GM19328 (cell line): ENCODE measurements around the gene VWF.

Experiments
- ATAC-seq: cut with Tn5 transposase; IDR thresholded peaks from one replicate; pipeline ENCODE4 v1.9.1; 2021; ENCODE audit warnings: mild to moderate bottlenecking, moderate library complexity; ENCODE audit not compliant: unreplicated experiment

VWF gene

GRCh38 chr12:6078398-6079096, 45.9 kb downstream of the VWF start:
- ATAC-seq = no peak

GRCh38 chr12:6077692-6078083, 46.8 kb downstream of the VWF start:
- ATAC-seq = no peak

DNA sequence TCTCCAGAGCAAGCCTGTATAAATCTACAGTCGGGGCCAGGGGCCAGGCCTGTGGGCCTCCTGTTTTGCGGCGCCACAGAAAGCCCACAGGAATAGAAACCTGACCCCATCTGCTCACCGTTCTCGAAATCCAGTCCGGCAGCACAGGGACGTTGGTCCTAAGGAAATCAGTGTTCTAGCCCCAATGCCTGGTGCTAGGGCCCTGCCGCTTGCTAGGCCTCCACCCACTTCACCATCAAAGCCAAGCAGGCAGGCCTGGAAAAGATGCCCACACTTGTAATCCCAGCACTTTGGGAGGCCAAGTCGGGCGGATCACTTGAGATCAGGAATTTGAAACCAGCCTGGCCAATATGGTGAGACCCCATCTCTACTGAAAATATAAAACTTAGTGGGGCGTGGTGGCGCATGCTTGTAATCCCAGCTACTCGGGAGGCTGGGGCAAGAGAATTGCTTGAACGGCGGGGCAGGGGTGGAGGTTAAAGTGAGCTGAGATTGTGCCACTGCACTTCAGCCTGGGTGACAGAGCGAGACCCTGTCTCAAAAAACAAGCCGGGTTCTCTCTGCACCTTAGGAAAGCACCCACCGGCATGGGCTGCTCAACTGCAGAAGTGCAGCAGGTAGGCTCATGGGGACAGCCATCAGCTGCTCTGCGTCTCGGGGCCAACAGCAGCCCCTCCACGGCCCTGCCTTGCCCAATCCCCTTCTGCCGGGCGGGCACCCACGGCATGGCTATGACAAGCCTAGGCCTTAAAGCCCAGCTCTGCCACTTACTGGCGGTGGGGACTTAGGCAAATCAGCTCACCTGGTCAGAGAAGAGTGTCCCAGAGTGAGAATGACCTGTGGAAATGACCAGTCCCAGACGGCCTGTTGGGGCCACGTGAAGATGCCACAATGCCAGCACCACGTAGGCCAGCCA, 47.4 kb downstream of the VWF start:
- no peak for ATAC-seq

DNA sequence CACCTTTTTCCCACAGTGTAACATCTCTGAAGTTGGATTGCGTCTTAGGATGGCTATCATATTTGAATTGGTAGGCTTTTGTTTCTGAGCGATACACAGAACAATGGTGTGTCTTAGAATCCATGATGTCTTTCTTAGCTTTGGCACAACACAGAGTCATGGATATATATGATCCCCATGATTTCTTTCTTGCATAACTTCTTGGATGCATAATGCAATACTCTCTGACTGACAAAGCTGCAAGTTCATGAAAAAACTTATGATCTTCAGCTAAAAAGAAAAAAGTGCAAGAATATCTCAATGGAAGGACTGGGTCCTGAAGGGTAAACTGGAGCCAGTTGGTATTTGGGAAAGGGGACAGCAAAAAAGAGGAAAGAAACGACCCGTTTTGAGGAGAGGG, 48.1 kb downstream of the VWF start:
- no peak for ATAC-seq

- ATAC-seq = no peak
Measured at GRCh38 chr12:6074979-6075585, 49.4 kb downstream of the VWF start.

DNA sequence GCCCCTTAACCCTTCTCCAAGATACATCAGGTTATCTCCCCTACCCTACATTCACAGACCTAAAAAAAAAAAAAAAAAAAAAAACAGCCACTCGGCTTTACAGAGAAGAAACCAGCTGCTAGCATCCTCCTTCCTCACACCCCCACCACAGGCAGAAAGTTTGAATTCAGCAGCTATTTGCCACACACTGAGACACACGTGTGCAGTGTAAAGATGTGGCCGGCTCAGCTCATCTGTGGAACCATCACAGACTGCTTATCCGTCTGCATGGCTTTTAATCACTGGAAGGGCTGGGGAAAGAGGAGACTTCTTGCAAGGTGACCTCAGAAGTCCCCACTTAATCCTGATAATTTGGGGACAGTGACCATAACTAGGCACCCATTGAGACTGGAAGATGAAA, 50.0 kb downstream of the VWF start:
- no peak for ATAC-seq

DNA sequence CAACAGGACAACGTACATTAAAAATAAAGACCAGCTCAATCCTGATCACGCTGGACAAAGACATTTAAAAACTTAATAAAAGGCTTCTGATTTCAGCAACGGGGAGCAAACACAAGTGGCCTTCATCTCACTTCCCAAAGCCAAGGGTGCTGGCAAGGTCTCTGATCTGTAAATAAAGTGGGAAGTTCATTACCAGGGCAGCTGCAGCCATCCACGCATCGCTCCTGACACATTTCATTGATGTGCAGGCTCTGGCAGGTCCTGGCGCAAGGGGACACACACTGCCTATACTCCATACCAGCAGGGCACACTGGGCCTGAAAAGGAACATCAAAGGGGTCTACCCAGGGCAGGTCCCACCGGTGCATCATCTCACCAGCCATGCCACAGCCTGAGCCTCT, 51.0 kb downstream of the VWF start:
- ATAC-seq = no peak

GRCh38 chr12:6072302-6072752, 52.1 kb downstream of the VWF start:
- ATAC-seq = no peak

DNA sequence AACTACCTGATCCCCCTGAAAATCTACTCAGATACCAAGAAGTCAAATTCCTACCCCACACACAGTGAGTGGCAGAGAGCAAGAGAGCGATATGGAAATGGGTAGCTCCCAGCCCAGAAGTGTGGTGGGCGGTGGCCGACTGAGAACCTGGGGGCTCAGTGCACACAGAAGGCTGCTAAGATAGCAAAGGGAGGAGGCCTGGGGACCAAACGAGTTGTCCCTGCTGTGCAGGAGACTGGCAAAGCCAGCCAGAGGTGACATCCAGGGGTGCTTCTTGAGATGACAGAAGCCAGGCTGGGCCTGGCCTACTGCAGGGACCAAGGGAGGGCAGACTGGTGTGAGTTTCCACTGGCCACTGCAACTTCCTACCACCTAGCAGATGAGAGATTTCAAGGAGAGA, 52.9 kb downstream of the VWF start:
- ATAC-seq = no peak

DNA sequence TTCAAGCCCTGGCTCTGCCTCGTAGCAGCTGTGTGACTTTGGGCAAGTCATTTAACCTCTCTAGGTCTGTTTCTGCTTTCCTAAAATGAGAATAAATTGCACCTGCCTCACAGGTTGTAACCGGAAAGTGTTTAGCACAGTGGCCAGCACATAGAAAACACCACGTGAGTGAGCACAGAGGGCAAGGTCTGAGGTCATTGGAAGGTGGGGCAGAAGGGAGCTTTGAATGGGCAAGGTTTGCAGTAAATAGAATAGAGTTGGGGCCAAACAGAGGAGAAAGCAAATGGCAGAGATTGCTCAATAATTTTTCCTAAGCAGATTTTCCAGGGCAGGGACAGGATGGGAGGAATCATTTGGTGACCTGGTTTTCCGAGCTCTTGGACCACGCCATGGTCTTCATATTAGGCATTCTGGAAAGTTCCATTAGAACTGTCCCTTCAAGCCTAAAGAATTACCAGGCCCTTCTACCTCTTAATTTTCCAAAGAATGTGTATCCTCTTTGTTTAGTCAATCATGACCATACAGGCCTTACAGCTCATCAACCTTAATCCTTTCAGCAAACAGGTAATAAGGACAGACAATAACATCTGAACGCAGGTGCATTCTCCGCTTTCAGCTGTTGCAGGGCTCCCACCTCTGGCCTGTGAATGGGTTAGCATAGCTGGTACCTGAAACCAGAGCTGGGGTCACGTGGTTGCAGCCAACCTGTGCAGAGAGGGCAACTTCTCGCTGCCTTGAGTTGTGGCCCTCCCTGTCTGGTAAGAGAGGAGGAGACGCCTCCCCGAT, 53.8 kb downstream of the VWF start:
- no peak for ATAC-seq

GRCh38 chr12:6069437-6070093, 54.9 kb downstream of the VWF start:
- no peak for ATAC-seq

DNA sequence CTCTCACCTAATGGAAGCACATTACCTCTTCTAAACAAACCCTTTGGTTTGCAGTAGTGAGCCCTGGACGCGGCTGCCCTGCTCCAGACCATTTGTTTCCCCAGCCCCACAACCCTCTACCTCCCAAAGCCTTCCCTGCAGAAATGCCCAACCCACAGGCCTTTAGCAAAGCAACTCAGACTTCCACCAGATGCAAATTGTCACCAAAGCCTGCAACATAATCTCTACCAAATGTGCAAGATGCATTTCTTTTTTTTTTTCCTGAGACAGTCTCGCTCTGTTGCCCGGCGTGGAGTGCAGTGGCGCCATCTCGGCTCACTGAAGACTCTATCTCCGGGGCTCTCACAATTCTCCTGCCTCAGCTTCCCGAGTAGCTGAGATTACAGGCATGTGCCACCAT, 56.2 kb downstream of the VWF start:
- ATAC-seq = no peak

GRCh38 chr12:6067152-6067916, 57.1 kb downstream of the VWF start:
- ATAC-seq = no peak

DNA sequence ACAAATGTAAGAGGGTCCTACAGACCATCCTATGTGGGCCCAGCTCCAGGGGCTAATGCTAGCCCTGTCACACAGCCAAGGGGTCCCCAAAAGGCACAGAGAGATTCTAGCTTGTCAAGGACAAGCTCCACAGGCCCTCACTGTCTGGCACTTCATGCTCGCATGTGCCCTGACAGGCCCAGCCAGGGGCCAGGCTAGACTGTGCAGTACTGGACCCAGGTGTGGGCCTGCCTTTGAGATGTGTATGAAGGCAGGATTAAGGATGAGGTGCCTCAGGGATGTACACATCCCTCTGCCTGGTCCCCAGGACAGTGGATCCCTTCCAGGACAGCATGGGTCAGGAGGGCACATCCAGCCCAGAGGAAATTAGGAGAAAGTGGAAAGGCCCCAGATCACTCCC, 57.8 kb downstream of the VWF start:
- ATAC-seq = no peak

GRCh38 chr12:6065863-6066199, 58.6 kb downstream of the VWF start:
- ATAC-seq = no peak

GRCh38 chr12:6065131-6065862, 59.2 kb downstream of the VWF start:
- ATAC-seq = no peak

GRCh38 chr12:6062757-6063735, 61.4 kb downstream of the VWF start:
- ATAC-seq = no peak

DNA sequence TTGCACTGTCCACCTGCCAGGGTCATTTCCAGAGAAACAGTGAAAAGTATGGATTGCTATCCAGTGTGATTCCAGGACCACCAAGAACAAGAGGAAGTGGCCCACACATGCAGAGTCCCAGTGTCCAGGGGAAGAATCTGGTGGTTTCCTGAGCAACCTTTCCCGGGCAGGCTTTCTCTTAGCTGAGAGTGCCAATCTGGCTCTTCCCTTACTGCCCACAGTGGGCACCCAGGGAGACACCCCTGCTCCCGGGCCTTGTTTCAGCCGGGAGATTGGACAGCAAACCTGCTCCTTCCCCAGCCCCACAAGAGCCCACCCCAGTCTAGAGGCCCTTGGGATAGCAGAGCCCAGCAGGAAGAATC, 62.1 kb downstream of the VWF start:
- ATAC-seq = no peak
